Activated CD4-positive, alpha-beta T cell treated with anti-CD3 and anti-CD28 coated beads for 24 hours (primary cell): ENCODE results near the gene RNU4-1.

Source experiments
- DNase-seq, 2 donors: peaks; one replicate each; pipeline ENCODE4 v3.0.0-alpha.2; 2020; ENCODE audit warnings: low read depth in 2 of 2

The RNU4-1 gene

DNA sequence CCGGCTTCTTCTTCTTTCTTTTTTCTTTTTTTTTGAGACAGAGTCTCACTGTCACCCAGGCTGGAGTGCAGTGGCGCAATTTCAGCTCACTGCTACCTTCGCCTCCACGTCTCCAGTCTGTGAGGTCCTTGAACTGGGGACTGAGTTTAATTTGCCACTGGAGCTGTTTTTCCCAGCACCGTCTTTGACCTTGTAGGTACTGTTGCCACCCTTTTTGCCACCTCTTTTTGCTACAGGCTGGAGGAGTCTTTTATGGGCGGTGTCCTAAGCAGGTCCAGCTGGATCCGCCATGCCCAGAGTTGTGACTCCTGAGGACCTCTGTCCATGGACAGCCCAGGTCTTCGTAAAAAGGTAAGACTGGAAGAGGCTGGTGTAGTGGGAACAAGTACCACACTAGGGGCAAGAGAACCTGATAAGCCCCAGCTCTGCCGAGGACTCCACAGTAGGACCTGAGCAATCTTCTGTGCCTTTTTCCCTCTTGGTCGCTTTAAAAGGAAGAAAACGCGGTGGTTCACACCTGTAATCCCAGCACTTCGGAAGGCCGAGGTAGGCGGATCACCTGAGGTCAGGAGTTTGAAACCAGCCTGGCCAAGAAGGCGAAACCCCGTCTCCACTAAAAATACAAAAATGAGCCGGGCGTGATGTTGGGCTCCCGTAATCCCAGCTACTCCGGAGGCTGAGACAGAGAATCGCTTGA, 2.3 kb downstream of the RNU4-1 start:
- DNase-seq = no peak

GRCh38 chr12:120287491-120287890, 5.5 kb downstream of the RNU4-1 start:
- DNase-seq = no peak

GRCh38 chr12:120286768-120287490, 6.1 kb downstream of the RNU4-1 start:
- no peak for DNase-seq

GRCh38 chr12:120284381-120284780, 8.7 kb downstream of the RNU4-1 start:
- no peak for DNase-seq

- DNase-seq = no peak
Observed at GRCh38 chr12:120283318-120283717, 9.7 kb downstream of the RNU4-1 start.

- no peak for DNase-seq
Observed at GRCh38 chr12:120278137-120279069, 14.6 kb downstream of the RNU4-1 start.

DNA sequence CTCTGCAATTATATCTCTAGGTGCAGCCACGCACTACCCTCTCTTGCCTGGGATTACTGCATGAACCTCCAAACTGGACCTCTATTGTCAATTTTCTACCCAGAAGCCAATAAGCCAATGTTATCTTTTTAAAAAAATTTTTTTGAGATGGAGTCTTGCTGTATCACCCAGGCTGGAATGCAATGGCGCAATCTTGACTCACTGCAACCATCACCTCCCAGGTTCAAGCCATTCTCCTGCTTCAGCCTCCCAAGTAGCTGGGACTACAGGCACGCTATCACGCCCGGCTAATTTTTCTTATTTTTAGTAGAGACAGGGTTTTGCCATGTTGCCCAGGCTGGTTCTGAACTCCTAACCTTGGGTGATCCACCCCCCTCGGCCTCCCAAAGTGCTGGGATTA, 16.3 kb downstream of the RNU4-1 start:
- DNase-seq = no peak

DNA sequence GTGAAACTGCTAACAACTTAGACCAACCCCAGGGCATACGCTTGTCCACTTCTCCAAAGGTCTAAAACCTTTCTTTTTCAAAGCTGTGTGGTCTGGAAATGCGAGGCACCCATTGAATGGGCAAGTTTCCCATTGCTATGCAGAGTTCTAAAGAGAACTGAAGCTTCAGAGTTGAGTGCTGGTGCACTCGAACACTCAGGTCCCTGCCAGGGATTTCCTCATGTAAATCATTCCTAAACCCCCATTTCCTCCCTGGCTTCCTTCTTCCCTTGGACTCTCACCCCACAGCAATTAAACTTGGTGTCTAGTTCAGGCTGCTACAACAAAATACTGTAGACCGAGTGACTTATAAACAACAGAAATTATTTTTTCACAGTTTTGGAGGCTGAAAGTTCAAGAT, 25.3 kb downstream of the RNU4-1 start:
- DNase-seq = no peak

- no peak for DNase-seq
Observed at GRCh38 chr12:120266180-120266870, 26.7 kb downstream of the RNU4-1 start.

DNA sequence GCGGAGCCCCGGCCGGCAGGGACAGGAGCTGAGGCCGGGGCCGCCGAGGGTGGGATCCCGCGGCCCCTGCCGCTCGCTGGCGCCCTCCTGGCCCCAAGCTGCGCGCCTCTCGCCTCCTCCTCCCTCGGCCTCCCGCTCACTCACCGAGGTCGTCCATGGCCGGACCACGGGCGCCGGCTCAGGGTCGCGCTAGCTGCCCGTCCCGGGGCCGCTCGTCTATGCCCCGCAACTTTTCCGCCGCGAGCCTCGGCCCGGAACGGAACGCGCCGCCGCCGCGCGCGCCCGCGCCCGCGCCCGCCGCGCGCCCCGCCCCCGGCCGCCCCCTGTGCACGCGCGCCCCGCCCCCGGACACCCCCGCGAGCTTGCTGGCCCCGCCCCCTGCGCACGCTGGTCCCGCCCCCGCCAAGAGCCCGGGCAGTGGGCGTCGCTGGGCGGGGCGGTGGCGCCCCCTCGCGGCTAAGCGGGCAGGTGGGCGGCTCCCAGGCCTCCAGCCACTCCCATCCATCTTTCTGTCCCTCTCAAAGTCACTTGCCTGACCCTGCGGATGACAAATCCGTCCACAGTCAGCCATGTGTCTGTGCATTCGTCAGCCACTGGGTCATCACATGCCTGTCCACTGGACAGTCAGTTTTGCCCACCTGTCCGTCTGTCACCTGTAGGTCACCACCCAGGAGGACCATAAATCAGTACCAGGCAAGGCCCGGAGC, 27.4 kb downstream of the RNU4-1 start, which contains the start of gene PXN:
TSS of gene PXN (minus strand) at position 258 of the 707 bp plus-strand sequence. CDS start at position 157, 101 bp downstream.
- peak; percentile 90 for DNase-seq

DNA sequence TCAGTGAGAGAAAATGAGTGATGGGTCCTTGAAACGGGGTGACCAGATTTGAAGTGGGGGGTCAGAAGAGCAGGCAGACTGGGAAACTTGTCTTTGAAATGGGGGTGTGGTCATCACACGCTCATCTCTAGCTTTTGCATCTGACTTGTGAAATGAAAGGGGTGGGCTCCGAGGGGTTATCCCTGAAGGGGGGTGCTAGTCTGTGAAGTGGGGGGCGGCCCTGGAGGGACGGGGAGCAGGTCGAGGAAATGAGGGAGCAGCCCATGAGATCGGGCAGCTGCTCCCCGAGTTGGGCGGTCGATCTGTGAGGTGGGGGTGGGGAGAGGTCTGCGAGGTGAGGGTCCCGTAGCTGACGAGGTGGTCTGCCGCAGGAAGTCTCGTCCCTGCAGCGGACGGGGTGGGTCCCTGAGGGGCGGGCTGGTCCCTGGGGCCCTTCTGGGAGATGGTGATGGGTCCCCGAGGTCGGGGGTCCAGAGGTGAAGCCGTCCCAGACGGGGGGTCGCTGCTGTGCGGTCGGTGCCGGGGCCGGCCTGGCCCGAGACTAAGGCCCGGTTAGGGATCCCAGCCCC, 28.0 kb downstream of the RNU4-1 start:
- DNase-seq = no peak

DNA sequence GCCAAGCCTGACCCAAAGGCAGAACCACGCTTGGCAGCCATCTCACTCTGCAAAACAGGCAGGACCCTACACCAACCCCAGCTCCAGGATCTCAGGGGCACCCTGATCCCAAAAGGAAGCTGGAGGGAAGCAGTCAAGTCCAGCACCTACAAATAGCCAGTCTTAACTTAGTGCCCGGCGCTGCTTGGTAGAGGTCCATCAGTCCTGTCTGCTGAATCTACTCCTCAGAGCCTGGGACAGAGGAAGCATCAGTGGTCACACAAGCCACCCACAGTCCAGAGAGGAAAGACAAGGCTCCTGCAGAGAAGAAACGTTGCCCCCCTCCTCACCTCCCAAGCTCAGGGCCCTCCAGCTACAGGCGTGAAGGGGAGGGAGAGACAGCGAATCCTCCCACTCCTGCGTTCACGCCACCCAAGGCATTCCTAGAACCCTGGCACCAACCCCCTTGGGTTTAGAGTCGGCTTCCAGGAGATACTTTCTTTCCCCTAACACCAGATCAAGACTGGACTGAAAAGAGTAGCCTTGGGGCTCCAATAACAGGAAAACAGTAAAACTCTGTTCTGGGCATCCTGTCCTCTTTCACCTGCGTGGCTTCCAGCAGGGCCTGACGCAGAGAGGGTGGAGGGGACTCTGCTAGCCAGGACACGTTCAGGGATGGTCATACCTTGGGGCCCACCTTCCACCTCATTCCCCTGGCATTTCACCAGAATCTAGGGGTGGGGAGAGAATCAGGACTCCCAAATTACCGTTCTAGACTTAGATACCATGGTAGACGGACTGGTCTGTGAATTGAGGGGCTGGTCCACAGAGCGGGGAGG, 28.7 kb downstream of the RNU4-1 start:
- DNase-seq = no peak

GRCh38 chr12:120263748-120264085, 29.3 kb downstream of the RNU4-1 start:
- no peak for DNase-seq

GRCh38 chr12:120262852-120263747, 29.9 kb downstream of the RNU4-1 start:
- no peak for DNase-seq

GRCh38 chr12:120261951-120262851, 30.8 kb downstream of the RNU4-1 start:
- no peak for DNase-seq

DNA sequence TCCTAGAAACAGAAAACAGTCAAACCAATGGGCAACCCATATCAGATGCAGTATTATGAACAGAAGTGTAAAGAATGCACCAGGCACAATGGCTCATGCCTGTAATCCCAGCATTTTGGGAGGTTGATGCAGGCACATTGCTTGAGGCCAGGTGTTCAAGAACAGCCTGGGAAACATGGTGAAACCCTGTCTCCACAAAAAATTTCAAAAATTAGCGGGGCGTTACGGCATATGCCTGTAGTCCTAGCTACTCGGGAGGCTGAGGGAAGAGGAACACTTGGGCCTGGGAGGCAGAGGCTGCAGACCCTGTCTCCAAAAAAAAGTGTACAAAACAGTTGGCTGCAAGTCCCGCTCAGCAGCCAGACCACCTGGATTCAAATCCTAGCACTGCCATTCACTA, 32.4 kb downstream of the RNU4-1 start:
- no peak for DNase-seq

GRCh38 chr12:120259418-120260202, 33.4 kb downstream of the RNU4-1 start:
- DNase-seq = no peak
